Rectal smooth muscle tissue (tissue), 1 donor: ENCODE results near the gene SPTBN5.

Experiments
- H3K27ac ChIP-seq: one replicate; pipeline ENCODE4 v1.7.0; 2013; ENCODE audit warnings: low read depth, low read length, inconsistent platforms
- H3K27me3 ChIP-seq: one replicate; pipeline ENCODE4 v1.7.0; 2013; ENCODE audit warnings: low read length; ENCODE audit not compliant: control insufficient read depth, insufficient read depth
- H3K36me3 ChIP-seq: one replicate; pipeline ENCODE4 v1.7.0; 2013; ENCODE audit warnings: low read length; ENCODE audit not compliant: control insufficient read depth, insufficient read depth
- H3K4me1 ChIP-seq: one replicate; pipeline ENCODE4 v1.7.0; 2013; ENCODE audit warnings: low read length; ENCODE audit not compliant: control insufficient read depth, insufficient read depth
- H3K4me3 ChIP-seq: one replicate; pipeline ENCODE4 v1.7.0; 2013; ENCODE audit warnings: low read length
- H3K9ac ChIP-seq: one replicate; pipeline ENCODE4 v1.7.0; 2013; ENCODE audit warnings: low read length

SPTBN5 gene

GRCh38 chr15:41884458-41884857, 9.4 kb downstream of the SPTBN5 start:
- Histone ChIP-seq H3K9ac (no peak overlapping the region), H3K4me3 (no peak overlapping the region), H3K4me1 (no peaks in the 10 kb centered on the region), H3K36me3 (no peaks in the 10 kb centered on the region), H3K27ac (no peak overlapping the region), H3K27me3 (peaks cover 2% of the 10 kb centered on the region)

- Histone ChIP-seq H3K4me1 (no peaks in the 10 kb centered on the region), H3K4me3 (no peak overlapping the region)
Measured at GRCh38 chr15:41883484-41883825, 10.4 kb downstream of the SPTBN5 start.

GRCh38 chr15:41882689-41883483, 11.0 kb downstream of the SPTBN5 start:
- Histone ChIP-seq H3K9ac (no peak overlapping the region), H3K4me3 (peak overlapping the region; percentile 55), H3K27me3 (peaks cover 2% of the 10 kb centered on the region), H3K4me1 (no peaks in the 10 kb centered on the region), H3K36me3 (no peaks in the 10 kb centered on the region), H3K27ac (no peak overlapping the region)

More at GRCh38 chr15:41883484-41883825, 10.4 kb downstream of the SPTBN5 start:
- H3K9ac ChIP-seq = no peak overlapping the region
- H3K27me3 ChIP-seq = peaks cover 2% of the 10 kb centered on the region
- H3K27ac ChIP-seq = no peak overlapping the region
- H3K36me3 ChIP-seq = no peaks in the 10 kb centered on the region

- Histone ChIP-seq H3K36me3 (no peaks in the 10 kb centered on the region), H3K27ac (no peak overlapping the region), H3K27me3 (peaks cover 2% of the 10 kb centered on the region), H3K4me3 (peak overlapping the region; percentile 55), H3K9ac (no peak overlapping the region), H3K4me1 (no peaks in the 10 kb centered on the region)
Measured at GRCh38 chr15:41881920-41882688, 11.7 kb downstream of the SPTBN5 start.

DNA sequence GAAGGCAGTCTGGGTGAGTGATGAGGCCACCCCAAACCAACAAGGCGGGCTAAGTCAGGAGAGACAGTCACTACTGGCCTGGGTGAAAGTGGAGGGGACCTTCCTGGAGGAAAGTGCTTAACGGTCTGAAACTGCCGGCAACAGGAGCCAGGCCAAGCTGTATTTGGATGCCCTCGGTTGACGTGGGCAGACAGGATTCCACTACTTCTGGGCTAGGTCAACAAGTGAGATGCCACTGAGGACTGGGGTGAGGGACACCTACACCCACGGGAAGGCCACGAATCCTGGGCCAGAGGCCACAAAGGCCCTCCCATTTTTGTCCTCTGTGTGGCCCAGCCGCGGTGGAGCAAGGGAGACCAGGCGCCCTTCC, 12.3 kb downstream of the SPTBN5 start:
- Histone ChIP-seq H3K36me3 (no peaks in the 10 kb centered on the region), H3K9ac (no peak overlapping the region), H3K4me1 (no peaks in the 10 kb centered on the region), H3K27me3 (peaks cover 2% of the 10 kb centered on the region), H3K27ac (no peak overlapping the region), H3K4me3 (no peak overlapping the region)

DNA sequence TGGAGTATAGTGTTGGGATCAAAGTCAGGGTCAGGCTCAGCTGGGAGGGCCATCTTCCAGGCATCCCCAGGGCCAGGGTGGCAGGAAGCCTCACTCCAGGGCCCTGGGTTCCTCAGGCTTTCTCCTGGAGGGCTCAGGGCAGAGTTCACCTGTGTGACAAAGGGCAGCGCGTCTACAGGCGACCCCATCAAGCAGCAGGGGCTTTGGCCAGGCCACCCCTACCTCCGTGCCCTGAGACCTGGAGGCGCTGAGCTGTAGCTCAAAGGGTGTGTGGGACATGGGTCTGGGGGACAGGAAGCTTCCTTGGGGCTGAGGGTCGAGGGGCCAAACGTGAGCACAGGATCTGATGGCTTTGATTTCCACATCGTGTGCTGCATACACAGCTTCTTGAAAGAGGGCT, 12.8 kb downstream of the SPTBN5 start:
- Histone ChIP-seq H3K9ac (no peak overlapping the region), H3K27me3 (peaks cover 2% of the 10 kb centered on the region), H3K4me1 (no peaks in the 10 kb centered on the region)

GRCh38 chr15:41880156-41880877, 13.5 kb downstream of the SPTBN5 start:
- no peaks in the 10 kb centered on the region for H3K4me1 ChIP-seq
- peaks cover 2% of the 10 kb centered on the region for H3K27me3 ChIP-seq
- no peaks in the 10 kb centered on the region for H3K36me3 ChIP-seq
- no peak overlapping the region for H3K4me3 ChIP-seq
- H3K9ac ChIP-seq = no peak overlapping the region
- no peak overlapping the region for H3K27ac ChIP-seq

More for the DNA sequence above, 12.8 kb downstream of the SPTBN5 start:
- Histone ChIP-seq H3K27ac (no peak overlapping the region), H3K36me3 (no peaks in the 10 kb centered on the region), H3K4me3 (no peak overlapping the region)

- no peak overlapping the region for H3K9ac ChIP-seq
- H3K36me3 ChIP-seq = no peaks in the 10 kb centered on the region
- H3K27me3 ChIP-seq = peaks cover 2% of the 10 kb centered on the region
- no peaks in the 10 kb centered on the region for H3K4me1 ChIP-seq
- H3K4me3 ChIP-seq = no peak overlapping the region
- H3K27ac ChIP-seq = no peak overlapping the region
Measured at GRCh38 chr15:41879321-41879845, 14.5 kb downstream of the SPTBN5 start.

- no peak overlapping the region for H3K9ac ChIP-seq
Measured at GRCh38 chr15:41878355-41878699, 15.5 kb downstream of the SPTBN5 start.

DNA sequence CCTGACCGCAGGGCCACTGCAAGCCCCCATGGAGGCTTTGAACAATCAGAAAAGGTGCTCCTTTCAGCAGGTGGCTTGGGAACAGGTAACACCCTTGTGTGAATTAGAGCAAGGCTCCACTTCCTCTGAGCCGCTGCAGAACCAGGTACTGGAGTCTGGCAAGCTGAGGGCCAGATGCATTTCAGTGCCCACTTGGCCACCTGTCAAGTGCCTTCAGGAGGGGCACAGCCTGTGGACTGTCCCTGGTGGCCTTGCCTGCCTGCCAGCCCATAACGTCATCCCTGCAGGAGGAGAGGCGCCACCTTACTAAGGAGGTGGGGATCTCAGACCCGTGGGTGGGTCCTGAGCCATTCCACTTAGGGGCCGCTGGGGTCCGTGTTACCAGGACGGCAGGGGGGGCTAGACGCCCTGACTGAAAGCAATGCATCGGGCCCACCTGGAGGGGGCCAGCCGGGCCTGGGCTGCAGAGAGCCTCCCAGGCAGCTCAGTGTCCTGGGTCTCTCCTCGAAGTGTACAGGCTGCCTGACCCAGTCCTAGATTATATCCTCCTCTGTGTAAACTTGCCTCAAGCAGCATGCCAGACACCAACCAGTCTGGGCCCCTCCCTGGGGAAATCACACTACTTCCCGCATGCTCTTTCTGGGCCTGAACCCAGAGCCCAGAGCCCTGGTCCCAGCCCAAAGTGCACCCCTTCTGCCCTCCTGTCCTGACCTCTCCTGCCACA, 16.1 kb downstream of the SPTBN5 start:
- H3K27ac ChIP-seq = no peak overlapping the region
- H3K4me1 ChIP-seq = no peaks in the 10 kb centered on the region
- H3K4me3 ChIP-seq = no peak overlapping the region
- no peaks in the 10 kb centered on the region for H3K36me3 ChIP-seq
- H3K27me3 ChIP-seq = peaks cover 2% of the 10 kb centered on the region
- H3K9ac ChIP-seq = no peak overlapping the region

More at GRCh38 chr15:41878355-41878699, 15.5 kb downstream of the SPTBN5 start:
- Histone ChIP-seq H3K36me3 (no peaks in the 10 kb centered on the region), H3K4me3 (no peak overlapping the region), H3K27me3 (peaks cover 2% of the 10 kb centered on the region), H3K4me1 (no peaks in the 10 kb centered on the region), H3K27ac (no peak overlapping the region)

DNA sequence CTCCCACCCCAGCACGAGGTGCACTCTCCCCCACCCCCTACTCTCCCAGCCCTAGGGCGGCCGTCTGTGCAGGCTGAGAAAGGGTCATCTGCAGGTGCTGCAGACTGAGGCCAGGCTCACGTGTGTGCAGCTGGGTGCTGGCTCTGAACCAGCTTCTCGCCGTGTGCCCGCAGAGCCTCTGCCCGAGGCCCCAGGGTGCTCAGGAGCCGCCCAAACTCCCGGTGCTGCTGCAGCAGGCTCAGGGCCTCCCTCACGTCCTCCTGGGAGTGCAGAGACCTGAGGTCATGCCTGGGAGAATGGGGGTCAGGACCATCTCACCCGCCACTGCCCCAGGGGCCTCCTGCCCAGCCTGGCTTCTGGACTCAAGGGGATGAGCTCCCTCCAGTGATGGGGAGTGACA, 17.2 kb downstream of the SPTBN5 start:
- no peak overlapping the region for H3K9ac ChIP-seq

GRCh38 chr15:41876007-41876406, 17.8 kb downstream of the SPTBN5 start:
- Histone ChIP-seq H3K27ac (no peak overlapping the region), H3K27me3 (no peaks in the 10 kb centered on the region), H3K4me1 (no peaks in the 10 kb centered on the region), H3K4me3 (no peak overlapping the region), H3K36me3 (no peaks in the 10 kb centered on the region), H3K9ac (no peak overlapping the region)

More for the DNA sequence above, 17.2 kb downstream of the SPTBN5 start:
- Histone ChIP-seq H3K4me3 (no peak overlapping the region), H3K4me1 (no peaks in the 10 kb centered on the region), H3K27me3 (peaks cover 2% of the 10 kb centered on the region), H3K36me3 (no peaks in the 10 kb centered on the region), H3K27ac (no peak overlapping the region)
